ENCODE results near the gene KLHL4.
"Not testable (repeated sequence)": the region's sequence is repeated elsewhere in the genome, so short reads cannot be mapped to it uniquely, and the experiment has no call there.

The KLHL4 gene, protein sequence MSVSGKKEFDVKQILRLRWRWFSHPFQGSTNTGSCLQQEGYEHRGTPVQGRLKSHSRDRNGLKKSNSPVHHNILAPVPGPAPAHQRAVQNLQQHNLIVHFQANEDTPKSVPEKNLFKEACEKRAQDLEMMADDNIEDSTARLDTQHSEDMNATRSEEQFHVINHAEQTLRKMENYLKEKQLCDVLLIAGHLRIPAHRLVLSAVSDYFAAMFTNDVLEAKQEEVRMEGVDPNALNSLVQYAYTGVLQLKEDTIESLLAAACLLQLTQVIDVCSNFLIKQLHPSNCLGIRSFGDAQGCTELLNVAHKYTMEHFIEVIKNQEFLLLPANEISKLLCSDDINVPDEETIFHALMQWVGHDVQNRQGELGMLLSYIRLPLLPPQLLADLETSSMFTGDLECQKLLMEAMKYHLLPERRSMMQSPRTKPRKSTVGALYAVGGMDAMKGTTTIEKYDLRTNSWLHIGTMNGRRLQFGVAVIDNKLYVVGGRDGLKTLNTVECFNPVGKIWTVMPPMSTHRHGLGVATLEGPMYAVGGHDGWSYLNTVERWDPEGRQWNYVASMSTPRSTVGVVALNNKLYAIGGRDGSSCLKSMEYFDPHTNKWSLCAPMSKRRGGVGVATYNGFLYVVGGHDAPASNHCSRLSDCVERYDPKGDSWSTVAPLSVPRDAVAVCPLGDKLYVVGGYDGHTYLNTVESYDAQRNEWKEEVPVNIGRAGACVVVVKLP

DNA sequence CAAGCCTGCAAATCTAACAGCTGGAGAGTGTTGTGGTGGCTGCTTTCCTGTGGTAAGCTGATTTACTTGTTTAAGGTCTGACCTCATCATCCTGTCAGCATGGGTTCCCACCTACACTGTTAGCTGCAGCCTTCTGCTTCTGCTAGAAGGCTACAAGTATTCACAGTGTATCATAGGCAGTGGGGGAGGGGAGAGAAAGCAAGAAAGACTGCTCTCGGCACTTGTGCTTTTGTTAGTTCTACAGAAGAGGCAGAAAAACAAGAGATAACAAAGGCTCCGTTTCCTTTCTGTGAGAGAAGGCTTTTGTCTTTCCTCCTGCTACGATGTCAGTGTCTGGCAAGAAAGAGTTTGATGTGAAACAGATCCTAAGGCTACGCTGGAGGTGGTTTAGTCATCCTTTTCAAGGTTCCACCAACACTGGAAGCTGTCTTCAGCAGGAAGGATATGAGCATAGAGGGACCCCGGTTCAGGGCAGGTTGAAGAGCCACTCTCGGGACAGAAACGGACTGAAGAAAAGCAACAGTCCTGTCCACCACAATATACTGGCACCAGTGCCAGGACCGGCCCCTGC, at the start of gene KLHL4:
TSS of gene KLHL4 (plus strand) at position 232 of the 571 bp plus-strand sequence. CDS start at position 324, 92 bp downstream.
- no peak within 1 kb of the TSS for H3K27ac ChIP-seq
- H3K4me3 ChIP-seq = no peak within 1 kb of the TSS

GRCh38 chrX:87468941-87469340, 48.7 kb upstream of the KLHL4 start:
- no peak overlapping the region for H3K27ac ChIP-seq
- no peak overlapping the region for H3K4me3 ChIP-seq

GRCh38 chrX:87475793-87476192, 41.8 kb upstream of the KLHL4 start:
- Histone ChIP-seq H3K27ac (no peak overlapping the region), H3K4me3 (no peak overlapping the region)

DNA sequence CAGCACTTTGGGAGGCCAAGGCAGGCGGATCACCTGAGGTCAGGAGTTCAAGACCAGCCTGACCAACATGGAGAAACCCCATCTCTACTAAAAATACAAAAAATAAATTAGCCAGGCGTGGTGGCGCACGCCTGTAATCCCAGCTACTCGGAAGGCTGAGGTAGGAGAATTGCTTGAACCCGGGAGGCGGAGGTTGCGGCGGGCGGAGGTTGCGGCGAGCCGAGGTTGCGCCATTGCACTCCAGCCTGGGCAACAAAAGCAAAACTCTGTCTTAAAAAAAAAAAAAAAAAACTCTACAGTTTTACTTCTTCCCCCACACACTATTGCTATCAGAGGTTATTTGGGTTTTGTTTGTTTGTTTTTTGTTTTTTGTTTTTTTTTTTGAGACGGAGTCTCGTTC, 38.9 kb upstream of the KLHL4 start:
- H3K4me3 ChIP-seq, H3K27ac ChIP-seq: not testable (repeated sequence)

DNA sequence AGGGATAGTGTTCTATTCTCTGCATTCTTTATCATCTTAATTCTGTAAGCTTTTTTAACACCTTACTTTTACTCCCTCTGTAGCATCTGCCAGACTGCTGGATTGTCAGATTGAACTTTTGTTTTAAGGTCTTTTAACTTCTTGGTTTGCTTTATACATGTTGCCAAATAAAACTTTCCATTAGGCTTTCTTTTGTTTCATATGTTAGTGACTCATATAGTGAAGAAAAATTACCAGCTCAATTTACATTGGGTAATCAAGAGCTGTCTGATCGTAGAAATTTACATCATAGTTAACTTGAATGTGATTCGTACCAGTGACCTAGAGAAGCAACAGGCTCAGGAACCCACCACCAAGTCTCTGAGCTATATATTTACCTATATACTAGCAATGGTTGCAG, 28.5 kb upstream of the KLHL4 start:
- Histone ChIP-seq H3K4me3 (no peak overlapping the region), H3K27ac (no peak overlapping the region)

GRCh38 chrX:87515836-87516235, 1.8 kb upstream of the KLHL4 start:
- no peak overlapping the region for H3K27ac ChIP-seq

DNA sequence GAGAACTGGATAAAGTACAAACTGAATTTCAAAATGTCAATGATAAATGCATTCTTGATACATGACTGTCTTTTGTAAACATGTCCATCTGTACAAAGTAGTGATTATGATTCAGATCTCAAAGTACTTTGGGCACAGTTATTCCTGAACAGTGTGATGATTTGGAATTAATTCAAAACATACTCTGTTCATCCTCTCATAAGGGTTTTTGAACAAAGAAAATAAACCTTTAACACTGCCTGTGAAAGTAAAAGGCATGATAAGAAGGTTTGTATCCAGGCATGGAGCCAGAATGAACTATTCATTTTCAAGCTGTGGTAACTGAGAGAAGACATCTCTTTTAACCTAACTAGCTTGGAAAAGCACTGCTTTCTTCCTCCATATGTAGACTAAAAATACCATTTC, 883 bp upstream of the KLHL4 start:
- H3K4me3 ChIP-seq = no peak overlapping the region
- no peak overlapping the region for H3K27ac ChIP-seq

More at GRCh38 chrX:87515836-87516235, 1.8 kb upstream of the KLHL4 start:
- H3K4me3 ChIP-seq = no peak overlapping the region

DNA sequence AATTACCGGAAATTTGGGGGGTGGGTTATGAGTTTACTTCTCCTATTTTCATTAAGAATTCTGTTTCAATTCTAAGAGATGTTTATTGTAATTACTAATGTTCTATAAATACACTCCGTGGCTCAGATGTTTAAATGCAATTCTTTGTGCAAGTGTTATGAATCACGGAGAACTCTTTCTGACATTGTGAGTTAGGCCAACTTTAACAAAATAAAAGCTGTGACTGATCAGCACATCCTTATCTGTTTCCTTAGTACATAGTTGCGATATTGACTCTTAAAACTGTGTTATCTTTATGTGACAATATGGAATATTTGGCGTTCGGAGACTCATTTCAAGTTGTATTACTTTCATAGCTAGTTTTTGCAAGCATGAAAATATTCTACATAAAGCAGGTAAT, 902 bp downstream of the KLHL4 start:
- Histone ChIP-seq H3K4me3 (no peak overlapping the region), H3K27ac (no peak overlapping the region)

DNA sequence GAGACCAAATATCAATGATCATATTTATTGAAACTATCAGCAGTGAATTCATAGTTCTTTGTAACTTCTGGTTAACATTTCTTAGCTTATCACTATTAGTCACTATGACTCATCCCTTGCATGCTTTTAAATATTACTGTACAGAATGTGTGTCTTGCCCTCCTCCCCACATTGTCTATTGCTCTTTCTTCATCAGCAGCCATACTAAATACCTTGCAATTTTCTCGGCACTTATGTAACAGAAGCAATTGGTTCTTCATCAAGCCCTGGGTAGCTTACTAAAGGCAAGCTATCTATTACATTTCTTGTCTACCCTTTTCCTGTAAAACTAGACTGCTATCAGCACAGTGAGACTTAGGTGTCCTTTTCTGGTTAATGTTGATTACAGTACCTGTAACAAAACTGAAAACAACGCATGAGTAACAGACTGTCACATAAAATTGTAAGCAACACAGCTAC, 8.2 kb downstream of the KLHL4 start:
- Histone ChIP-seq H3K27ac (no peak overlapping the region), H3K4me3 (no peak overlapping the region)

DNA sequence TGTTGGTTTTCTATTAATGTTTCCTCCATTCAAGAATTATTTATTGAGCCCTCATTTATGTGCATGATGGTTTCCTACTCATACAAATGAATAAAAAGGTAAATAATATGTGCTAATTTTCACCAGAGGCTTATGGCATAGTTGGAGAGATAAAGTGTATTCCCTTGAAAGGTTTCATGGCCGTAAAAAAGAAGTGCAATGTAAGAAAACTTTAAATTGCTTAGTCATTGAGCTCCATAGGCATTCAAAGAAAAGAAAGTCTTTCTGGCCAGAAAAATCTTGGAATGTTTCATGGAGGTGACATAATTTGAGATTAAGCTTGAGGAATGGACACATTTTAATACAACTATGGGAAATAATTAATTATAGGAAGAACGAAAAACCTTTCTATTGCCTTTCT, 8.7 kb downstream of the KLHL4 start:
- Histone ChIP-seq H3K4me3 (no peak overlapping the region), H3K27ac (no peak overlapping the region)

GRCh38 chrX:87528487-87528886, 10.9 kb downstream of the KLHL4 start:
- Histone ChIP-seq H3K27ac (no peak overlapping the region), H3K4me3 (no peak overlapping the region)

DNA sequence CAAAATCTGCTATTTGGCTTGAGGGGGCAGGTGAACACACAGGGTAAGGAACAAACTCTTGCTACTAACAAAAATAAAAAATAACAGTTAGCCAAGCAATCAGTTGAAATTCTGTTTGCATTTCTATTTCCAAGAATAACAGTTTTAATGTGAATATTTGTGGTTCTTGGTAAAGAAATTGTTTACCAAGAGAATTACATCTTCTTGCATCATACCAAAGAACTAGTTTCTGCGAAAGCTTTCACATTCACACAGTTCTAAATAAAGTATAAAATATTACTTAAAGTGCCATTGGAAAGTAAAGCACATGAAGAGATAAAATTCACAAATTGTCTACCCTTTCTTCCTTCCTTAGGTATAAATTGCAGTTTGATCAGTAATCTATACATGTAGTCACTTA, 54.4 kb downstream of the KLHL4 start:
- Histone ChIP-seq H3K4me3 (no peak overlapping the region), H3K27ac (no peak overlapping the region)

- no peak overlapping the region for H3K4me3 ChIP-seq
- H3K27ac ChIP-seq = no peak overlapping the region
These were observed 55.3 kb downstream of the KLHL4 start for GRCh38 chrX:87572901-87573300.

DNA sequence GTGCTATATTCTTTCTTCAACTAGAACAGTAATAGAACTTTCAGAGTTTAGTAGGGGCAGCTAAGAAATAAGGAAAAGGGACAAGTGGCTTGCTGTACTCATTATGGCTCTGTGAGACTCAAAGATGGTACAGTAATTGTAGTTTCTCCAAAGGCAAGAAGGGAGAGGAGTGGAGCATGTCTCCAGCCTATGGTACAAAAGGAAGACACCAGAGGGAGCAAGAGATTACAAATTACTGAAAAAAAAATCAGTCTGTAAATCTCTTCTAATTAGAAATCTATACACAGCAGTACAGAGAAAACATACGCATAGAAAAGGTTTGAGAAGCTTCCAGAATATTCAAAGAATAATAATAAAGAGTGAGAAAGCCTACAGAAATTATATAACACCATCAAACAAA, 61.4 kb downstream of the KLHL4 start:
- Histone ChIP-seq H3K27ac (no peak overlapping the region), H3K4me3 (no peak overlapping the region)

DNA sequence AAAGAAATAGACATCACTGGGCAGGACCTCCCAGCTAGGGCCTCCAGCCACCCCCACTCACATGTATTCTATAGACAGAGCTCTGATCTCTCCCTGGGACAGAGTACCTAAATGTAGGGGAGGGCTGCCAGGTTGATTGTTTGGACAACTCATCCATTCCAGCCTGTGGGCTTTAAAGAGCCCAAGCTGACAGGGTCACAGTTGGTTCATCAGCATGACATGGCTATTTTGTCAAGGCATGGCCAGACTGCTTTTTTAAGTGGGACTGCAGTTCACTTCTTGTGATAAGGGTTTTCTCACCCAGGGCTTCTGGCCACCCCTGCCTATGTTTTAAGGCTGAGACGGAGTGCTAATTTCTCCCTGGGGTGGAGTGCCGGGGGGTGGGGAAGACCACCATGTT, 63.3 kb downstream of the KLHL4 start:
- no peak overlapping the region for H3K27ac ChIP-seq
- no peak overlapping the region for H3K4me3 ChIP-seq

GRCh38 chrX:87582453-87582852, 64.9 kb downstream of the KLHL4 start:
- Histone ChIP-seq H3K27ac (no peak overlapping the region), H3K4me3 (no peak overlapping the region)

DNA sequence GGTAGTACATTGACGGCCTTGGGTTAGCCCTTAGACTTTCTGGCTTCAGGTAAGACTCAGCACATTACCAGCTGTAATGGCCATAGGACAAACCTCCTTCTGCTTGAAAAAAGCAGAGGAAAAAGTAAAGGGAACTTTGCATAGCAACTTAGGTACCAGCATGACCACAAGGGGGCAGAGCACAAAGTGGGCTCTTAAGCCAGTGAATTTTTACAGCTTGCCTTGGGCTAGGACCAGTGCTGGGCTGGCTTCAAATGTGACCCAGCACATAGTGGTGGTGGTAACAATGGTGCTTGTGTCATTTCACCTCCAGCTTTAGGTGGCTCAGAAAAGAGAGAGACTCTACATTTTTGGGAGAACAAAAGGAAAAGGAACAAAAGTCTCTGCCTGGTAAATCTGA, 66.1 kb downstream of the KLHL4 start:
- Histone ChIP-seq H3K27ac (no peak overlapping the region), H3K4me3 (no peak overlapping the region)

GRCh38 chrX:87616371-87616770, 98.8 kb downstream of the KLHL4 start:
- no peak overlapping the region for H3K4me3 ChIP-seq
- H3K27ac ChIP-seq = no peak overlapping the region

DNA sequence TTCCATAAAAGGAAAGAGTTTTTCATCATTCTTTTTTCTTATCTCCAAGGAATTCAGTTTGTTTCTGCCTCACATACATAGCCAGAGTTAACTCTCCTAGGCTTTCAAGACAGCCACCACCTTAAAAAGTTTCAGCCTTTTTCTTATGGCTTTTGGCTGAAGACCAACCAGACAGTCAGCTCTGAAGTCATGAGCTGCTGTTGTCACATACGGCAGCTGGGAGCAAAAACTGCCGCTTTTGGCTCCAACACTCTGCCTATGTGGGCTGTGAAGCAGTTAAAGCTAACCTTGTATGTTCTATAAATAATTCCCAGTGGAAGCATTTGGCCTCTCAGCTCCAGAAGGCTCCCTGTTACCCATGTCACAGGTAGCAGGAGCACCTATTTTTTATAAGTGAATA, 104.1 kb downstream of the KLHL4 start:
- Histone ChIP-seq H3K4me3 (no peak overlapping the region), H3K27ac (no peak overlapping the region)

DNA sequence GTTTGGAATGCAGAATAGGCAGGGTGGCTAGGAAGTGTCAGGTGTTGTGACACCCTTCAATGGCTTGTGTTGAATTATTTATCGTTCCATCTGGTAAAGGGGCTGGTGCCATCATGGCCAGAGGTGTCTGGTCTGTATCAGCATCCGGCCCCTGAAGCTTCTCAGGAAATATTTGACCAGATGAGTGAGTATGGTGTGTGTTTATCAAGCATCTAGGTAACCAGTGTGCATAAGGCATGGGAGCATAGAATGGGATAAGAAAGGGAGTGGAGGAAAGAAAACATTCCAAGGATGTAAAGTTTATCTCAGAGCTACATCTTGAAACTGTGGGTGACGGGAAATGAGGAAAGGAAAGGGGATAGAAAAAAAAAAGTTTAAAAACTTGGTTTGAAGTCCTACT, 109.4 kb downstream of the KLHL4 start:
- no peak overlapping the region for H3K4me3 ChIP-seq
- H3K27ac ChIP-seq = no peak overlapping the region

DNA sequence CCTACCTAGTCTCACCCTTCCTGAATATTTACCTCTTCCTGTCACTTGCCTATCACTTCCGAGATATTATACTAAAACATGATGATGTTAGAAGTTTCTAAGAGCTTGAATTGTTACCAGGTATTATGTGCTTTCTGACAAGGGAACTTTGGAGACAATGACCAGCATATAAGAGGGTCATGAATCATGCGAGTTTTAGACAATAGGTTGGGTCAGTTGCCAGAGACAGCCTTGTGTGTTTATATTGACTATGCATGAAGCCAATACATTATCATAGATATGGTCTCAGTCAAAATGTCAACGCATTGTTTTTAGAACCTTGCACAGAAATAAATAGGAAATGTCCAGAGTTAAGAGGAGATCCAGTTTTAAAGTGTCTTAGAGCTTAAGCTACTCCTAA, 116.8 kb downstream of the KLHL4 start:
- Histone ChIP-seq H3K4me3 (no peak overlapping the region), H3K27ac (no peak overlapping the region)
